Keratinocyte (primary cell): ENCODE measurements around the gene STAMBPL1. TPM values are rescaled to one million over a fixed set of nuclear protein-coding genes. Genes with fewer than 3 reads are reported as not detected.

Experiments used
- DNase-seq: peaks from one replicate; pipeline ENCODE4 v3.0.0-alpha.2; 2011; ENCODE audit warnings: low read depth, missing footprints, low spot score
- FAIRE-seq: peaks from 2 replicates; lab custom pipeline; 2011; peaks lifted over from hg19 to GRCh38; lab: Jason Lieb, UNC
- H2AFZ ChIP-seq: 2 replicates; pipeline ENCODE4 v1.6.0; 2012; ENCODE audit warnings: low read length, control low read depth, inconsistent platforms; ENCODE audit not compliant: control insufficient read depth
- H3K27ac ChIP-seq: 2 replicates; pipeline ENCODE4 v1.5.1; 2011; ENCODE audit warnings: low read length; ENCODE audit not compliant: control insufficient read depth, insufficient read depth
- H3K27me3 ChIP-seq: 3 replicates; pipeline ENCODE4 v1.6.0; 2011; ENCODE audit warnings: low read length; ENCODE audit not compliant: control insufficient read depth, insufficient read depth; ENCODE audit errors: extremely low read depth
- H3K36me3 ChIP-seq, 2 experiments: 2 replicates in 1 of 2; 3 replicates in 1 of 2; pipeline ENCODE4 v1.5.1; 2011; ENCODE audit warnings: low read length in 2 of 2, mild to moderate bottlenecking in 1 of 2; ENCODE audit not compliant: control insufficient read depth in 2 of 2, insufficient read depth in 2 of 2; ENCODE audit errors: extremely low read depth in 1 of 2
- H3K4me1 ChIP-seq: 3 replicates; pipeline ENCODE4 v1.5.1; 2011; ENCODE audit warnings: low read length; ENCODE audit not compliant: control insufficient read depth, insufficient read depth; ENCODE audit errors: extremely low read depth
- H3K4me2 ChIP-seq: 3 replicates; pipeline ENCODE4 v1.6.0; 2011; ENCODE audit warnings: low read depth, low read length; ENCODE audit not compliant: control insufficient read depth, insufficient read depth; ENCODE audit errors: extremely low read depth
- H3K4me3 ChIP-seq, 3 experiments: fragments of 200-600 bp in 1 of 3; sonication (generic) in 1 of 3; 2 replicates in 2 of 3; 3 replicates in 1 of 3; pipeline ENCODE4 v1.5.1; 2011 to 2016; ENCODE audit warnings: low read length in 3 of 3, mild to moderate bottlenecking in 3 of 3, control low read depth in 2 of 3, inconsistent platforms in 1 of 3, low read depth in 1 of 3, mixed read lengths in 1 of 3, mixed run types in 1 of 3, moderate library complexity in 1 of 3; ENCODE audit not compliant: control insufficient read depth in 2 of 3, insufficient read depth in 2 of 3; ENCODE audit errors: extremely low read depth in 1 of 3
- H3K79me2 ChIP-seq: 2 replicates; pipeline ENCODE4 v1.6.0; 2012; ENCODE audit warnings: low read length; ENCODE audit not compliant: control insufficient read depth, insufficient read depth
- H3K9ac ChIP-seq: 3 replicates; pipeline ENCODE4 v1.6.0; 2011; ENCODE audit warnings: low read length; ENCODE audit not compliant: control insufficient read depth, insufficient read depth; ENCODE audit errors: extremely low read depth
- H3K9me1 ChIP-seq: 3 replicates; pipeline ENCODE4 v1.6.0; 2011; ENCODE audit warnings: low read length; ENCODE audit not compliant: control insufficient read depth, insufficient read depth; ENCODE audit errors: extremely low read depth
- H3K9me3 ChIP-seq: 2 replicates; pipeline ENCODE4 v1.5.1; 2012; ENCODE audit warnings: low read depth, low read length; ENCODE audit not compliant: control insufficient read depth
- H4K20me1 ChIP-seq: 3 replicates; pipeline ENCODE4 v1.6.0; 2011; ENCODE audit warnings: low read length; ENCODE audit not compliant: control insufficient read depth, insufficient read depth; ENCODE audit errors: extremely low read depth
- CTCF ChIP-seq, 3 experiments: IDR thresholded peaks in 1 of 3; conservative IDR thresholded peaks in 1 of 3; optimal IDR thresholded peaks in 1 of 3; 2 replicates in 2 of 3; 3 replicates in 1 of 3; pipeline versions ENCODE3 to v1.5.1; 2011; ENCODE audit warnings: low read length in 3 of 3, mild to moderate bottlenecking in 3 of 3, moderate library complexity in 2 of 3, control low read depth in 1 of 3, inconsistent platforms in 1 of 3; ENCODE audit not compliant: insufficient read depth in 2 of 3; ENCODE audit errors: extremely low read depth in 1 of 3
- EZH2 ChIP-seq: IDR thresholded peaks from one replicate; pipeline ENCODE4 v1.6.1; 2012; ENCODE audit warnings: inconsistent platforms, mild to moderate bottlenecking, low read length, moderate library complexity
- dilution Hi-C: fragments of 300-500 bp; cut with MboI; formaldehyde crosslinking; loops from one replicate; pipeline ENCODE4 v1.7.0; 2020; ENCODE audit warnings: low sequenced_read_pairs; ENCODE audit not compliant: extremely low pct_ligation_motif_present
- polyA plus RNA-seq, 5 experiments: library from polyadenylated mRNA; depleted of rRNA in 3 of 5; stranded (reverse) in 3 of 5; stranded (forward) in 1 of 5; unstranded in 1 of 5; fragments of >200 nt; gene quantifications; 1 replicate in 1 of 5; 2 replicates in 3 of 5; 3 replicates in 1 of 5; pipeline versions ENCODE4 v1.2.1 to v1.2.3, GENCODE V29; 2011 to 2012; ENCODE audit warnings: missing spikeins in 2 of 5, low read depth in 1 of 5, low replicate concordance in 1 of 5

STAMBPL1 gene
- polyA plus RNA-seq, 1 donor (not counting 4 experiments of a cell fraction or from before 2014, with no cell fraction given) = 9.0 TPM

GRCh38 chr10:88857831-88858230, 22.2 kb upstream of the STAMBPL1 start:
- Histone ChIP-seq H3K9me1 (no peaks in the 10 kb centered on the region), H3K27ac (no peak overlapping the region), H4K20me1 (no peaks in the 10 kb centered on the region), H3K79me2 (no peaks in the 10 kb centered on the region), H3K9ac (no peak overlapping the region), H3K4me3 (no peak overlapping the region), H3K4me1 (peaks cover 10% of the 10 kb centered on the region), H3K4me2 (no peak overlapping the region), H3K27me3 (no peaks in the 10 kb centered on the region), H3K9me3 (no peaks in the 10 kb centered on the region), H3K36me3 (no peaks in the 10 kb centered on the region), H2AFZ (no peak overlapping the region)
- dilution Hi-C loops = no loop called here
- TF ChIP-seq EZH2 (no peak), CTCF (optimal IDR thresholded peaks at IDR 0.05 in 1 of 3, IDR thresholded peaks at IDR 0.05 in 1 of 3, conservative IDR thresholded peaks at IDR 0.05 in 1 of 3; ENCODE audit: extremely low read depth in 1 of 3, insufficient read depth in 2 of 3, low read length in 3 of 3) (no peak)
- no peak for FAIRE-seq
- DNase-seq = no peak

- H3K4me1 ChIP-seq = peaks cover 10% of the 10 kb centered on the region
- dilution Hi-C loops = no loop called here
- no peak for TF ChIP-seq CTCF (optimal IDR thresholded peaks at IDR 0.05 in 1 of 3, IDR thresholded peaks at IDR 0.05 in 1 of 3, conservative IDR thresholded peaks at IDR 0.05 in 1 of 3; ENCODE audit: extremely low read depth in 1 of 3, insufficient read depth in 2 of 3, low read length in 3 of 3)
- no peak for TF ChIP-seq EZH2
- no peak overlapping the region for H2AFZ ChIP-seq
- DNase-seq (no peak), FAIRE-seq (peak; percentile 29)
- no peaks in the 10 kb centered on the region for H3K9me3 ChIP-seq
- no peaks in the 10 kb centered on the region for H4K20me1 ChIP-seq
- H3K9ac ChIP-seq = no peak overlapping the region
- no peaks in the 10 kb centered on the region for H3K36me3 ChIP-seq
- no peaks in the 10 kb centered on the region for H3K27me3 ChIP-seq
- no peaks in the 10 kb centered on the region for H3K9me1 ChIP-seq
- H3K79me2 ChIP-seq = no peaks in the 10 kb centered on the region
- no peak overlapping the region for H3K4me2 ChIP-seq
- H3K4me3 ChIP-seq = no peak overlapping the region
- no peak overlapping the region for H3K27ac ChIP-seq
Measured at GRCh38 chr10:88858491-88858890, 21.6 kb upstream of the STAMBPL1 start.
